HG02610 (cell line): ENCODE results near the gene SLC29A2.
"Not testable (repeated sequence)": the region's sequence is repeated elsewhere in the genome, so short reads cannot be mapped to it uniquely, and the experiment has no call there.

ENCODE experiments used
- ATAC-seq: cut with Tn5 transposase; IDR thresholded peaks from one replicate; pipeline ENCODE4 v1.9.1; 2021; ENCODE audit warnings: mild to moderate bottlenecking, moderate library complexity; ENCODE audit not compliant: unreplicated experiment

SLC29A2 gene

GRCh38 chr11:66350560-66351235 is 20.9 kb downstream of the SLC29A2 start:
- not testable (repeated sequence) for ATAC-seq

- ATAC-seq, result no peak
Measured at GRCh38 chr11:66349084-66349386, 22.5 kb downstream of the SLC29A2 start.

- peak; percentile 42 for ATAC-seq
Measured at GRCh38 chr11:66347425-66348276, 23.9 kb downstream of the SLC29A2 start, which contains the start of gene B4GAT1. Gene B4GAT1 (minus strand): TSS chr11:66347629. CDS start chr11:66347545, 84 bp downstream.

GRCh38 chr11:66346476-66347424 is 24.8 kb downstream of the SLC29A2 start:
- no peak for ATAC-seq

- ATAC-seq, result no peak
Measured at GRCh38 chr11:66345316-66345649, 26.3 kb downstream of the SLC29A2 start.

- ATAC-seq, result peak; percentile 66
Measured at GRCh38 chr11:66344550-66345315, 26.8 kb downstream of the SLC29A2 start, which contains the start of gene BRMS1. Gene BRMS1 (minus strand): TSS chr11:66345104. CDS start chr11:66342234, 2,870 bp downstream.

- no peak for ATAC-seq
Measured at GRCh38 chr11:66343176-66343575, 28.4 kb downstream of the SLC29A2 start.

- ATAC-seq, result no peak
Measured at GRCh38 chr11:66341502-66342126, 29.9 kb downstream of the SLC29A2 start.

- ATAC-seq, result no peak
Measured at GRCh38 chr11:66340596-66341501, 30.7 kb downstream of the SLC29A2 start.

GRCh38 chr11:66339686-66340483 is 31.7 kb downstream of the SLC29A2 start:
- ATAC-seq, result no peak

- no peak for ATAC-seq
Measured at GRCh38 chr11:66339162-66339675, 32.3 kb downstream of the SLC29A2 start.

- no peak for ATAC-seq
Measured at GRCh38 chr11:66338276-66339161, 33.0 kb downstream of the SLC29A2 start.

- ATAC-seq, result no peak
Measured at GRCh38 chr11:66337103-66337899, 34.3 kb downstream of the SLC29A2 start.

- ATAC-seq, result peak; percentile 38
Measured at GRCh38 chr11:66336234-66337102, 35.1 kb downstream of the SLC29A2 start, which contains the start of gene RIN1. Gene RIN1 (minus strand): TSS chr11:66336434. CDS start chr11:66336402, 32 bp downstream.
